ENCODE data around the gene UBE2B.

The UBE2B gene

DNA sequence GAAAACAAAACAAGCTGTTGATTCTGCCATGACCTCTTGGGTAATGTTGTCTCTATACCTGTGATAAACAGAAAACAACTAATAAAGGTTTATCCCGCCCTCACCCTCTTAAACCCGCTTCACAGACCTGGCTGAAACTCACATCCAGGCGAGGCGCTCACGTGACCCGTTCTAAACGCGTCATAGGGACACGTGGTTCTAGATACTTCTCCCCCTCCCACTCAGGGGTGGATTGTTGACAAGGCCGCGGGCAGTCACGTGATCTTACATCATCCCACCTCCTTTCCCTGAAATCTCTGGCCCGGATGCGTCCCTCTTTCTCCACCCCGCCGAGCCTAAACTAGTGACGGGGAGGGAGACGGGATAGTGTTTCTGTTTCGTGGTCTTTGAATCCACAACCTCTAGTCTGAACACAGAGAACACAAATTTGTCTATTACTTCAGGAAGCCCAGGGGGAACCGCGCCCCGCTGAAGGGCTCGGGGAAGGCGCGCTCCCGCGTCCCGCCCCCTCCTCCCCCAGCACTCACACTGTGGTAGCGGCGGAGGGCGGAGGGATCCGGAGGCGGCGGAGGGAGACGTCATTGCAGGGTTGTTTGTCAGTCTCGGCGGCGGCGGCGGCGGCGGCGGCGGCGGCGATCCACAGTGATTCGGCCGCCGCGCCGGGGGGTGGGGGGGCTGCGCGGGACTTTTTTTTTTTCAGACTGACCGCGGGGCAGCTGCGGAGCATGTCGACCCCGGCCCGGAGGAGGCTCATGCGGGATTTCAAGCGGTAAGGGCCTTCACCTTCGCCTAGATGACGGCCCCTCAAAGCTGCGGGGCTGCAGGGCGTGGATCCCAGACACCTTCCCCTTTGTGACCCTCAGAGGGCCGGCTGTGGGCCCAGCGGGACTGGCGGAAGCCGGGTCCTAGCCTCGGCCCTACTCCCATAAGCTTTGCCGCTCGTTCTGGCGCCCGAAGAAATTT is at the start of gene UBE2B:
TSS of gene UBE2B (plus strand) at position 699 of the 963 bp plus-strand sequence. CDS start at position 726, 27 bp downstream.
- TF ChIP-seq GATA3 (IDR thresholded peaks at IDR 0.05; ENCODE audit: low read depth, low read length) (no peak), GATA2 (IDR thresholded peaks at IDR 0.05; ENCODE audit: low read depth, low read length) (no peak; the same call in 1 of the 2 replicates)

DNA sequence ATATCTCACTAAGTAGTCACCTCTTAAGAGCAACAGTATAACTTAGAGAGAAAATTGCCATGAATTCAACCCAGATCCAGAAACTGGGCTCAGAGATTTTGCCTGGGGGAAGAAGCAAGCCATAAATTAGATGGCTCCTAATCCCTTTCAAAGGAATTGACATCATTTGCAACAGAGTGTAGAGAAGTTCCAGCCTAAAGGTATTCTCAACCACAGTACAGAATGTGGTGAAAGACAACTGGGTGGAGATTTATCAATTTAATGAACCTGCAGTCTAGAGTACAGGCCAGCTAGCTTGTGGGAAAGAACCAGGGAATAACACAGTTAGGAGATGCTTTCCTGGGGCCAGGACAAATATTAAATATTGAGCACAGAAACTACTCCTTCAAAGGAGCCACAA is 44.0 kb upstream of the UBE2B start:
- TF ChIP-seq GATA2 (IDR thresholded peaks at IDR 0.05; ENCODE audit: low read depth, low read length) (no peak), GATA3 (IDR thresholded peaks at IDR 0.05; ENCODE audit: low read depth, low read length) (no peak)

DNA sequence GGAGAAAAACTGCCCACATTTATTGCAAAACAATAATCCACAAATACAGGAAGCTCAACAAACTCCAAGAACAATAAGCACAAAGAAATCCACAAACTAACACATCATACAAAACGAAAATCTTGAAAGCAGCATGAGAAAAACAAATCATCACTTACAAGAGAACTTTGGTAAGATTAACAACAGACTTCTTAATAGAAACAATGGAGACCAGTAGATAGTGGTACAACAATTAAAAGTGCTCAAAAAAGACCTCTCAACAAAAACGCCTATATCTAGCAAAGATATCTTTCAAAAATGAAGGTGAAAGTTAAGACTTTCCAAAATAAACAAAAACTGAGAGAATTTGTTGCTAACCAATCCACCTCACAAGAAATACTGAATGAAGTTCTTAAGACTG is 42.8 kb upstream of the UBE2B start:
- TF ChIP-seq GATA3 (IDR thresholded peaks at IDR 0.05; ENCODE audit: low read depth, low read length) (no peak), GATA2 (IDR thresholded peaks at IDR 0.05; ENCODE audit: low read depth, low read length) (no peak)

DNA sequence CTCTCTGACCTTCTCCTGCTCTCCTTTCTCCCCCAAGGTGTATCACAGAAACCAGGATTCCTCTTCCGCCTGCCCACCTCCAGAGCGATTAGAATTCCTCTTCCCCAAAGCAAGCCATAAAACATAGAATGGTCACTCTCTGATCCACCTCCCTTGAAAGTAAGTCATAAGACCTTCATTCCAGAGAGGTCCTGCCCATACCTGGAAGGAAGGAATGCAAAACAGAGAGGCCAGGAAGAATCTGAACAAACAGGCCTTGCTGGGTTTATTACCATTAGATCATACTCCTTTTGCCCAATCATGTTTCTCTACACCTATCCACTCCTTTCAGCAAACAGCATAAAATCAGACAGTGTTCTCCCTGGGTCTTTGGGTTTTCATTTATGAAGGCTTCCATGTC is 25.4 kb upstream of the UBE2B start:
- no peak for TF ChIP-seq GATA2 (IDR thresholded peaks at IDR 0.05; ENCODE audit: low read depth, low read length)

DNA sequence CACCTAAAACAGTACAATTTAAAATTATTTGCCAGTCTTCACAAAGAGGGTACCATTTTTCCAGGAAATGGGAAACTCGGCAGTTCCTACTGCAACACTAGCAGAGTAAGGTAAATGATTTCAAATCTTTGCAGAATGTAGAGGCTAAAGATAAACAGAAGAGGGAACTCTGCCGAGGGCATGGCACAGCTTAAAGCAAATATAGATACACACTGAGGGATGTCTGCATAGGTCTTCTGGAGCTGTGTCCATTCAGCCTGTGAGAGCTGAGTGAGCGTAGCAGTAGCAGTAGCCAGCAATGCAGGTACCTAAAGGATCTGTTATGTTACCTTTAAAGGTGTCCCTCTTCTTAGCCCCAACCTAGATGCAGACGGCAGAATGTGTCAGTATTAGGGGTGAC is 21.9 kb upstream of the UBE2B start:
- TF ChIP-seq GATA2 (IDR thresholded peaks at IDR 0.05; ENCODE audit: low read depth, low read length) (no peak), GATA3 (IDR thresholded peaks at IDR 0.05; ENCODE audit: low read depth, low read length) (no peak)

DNA sequence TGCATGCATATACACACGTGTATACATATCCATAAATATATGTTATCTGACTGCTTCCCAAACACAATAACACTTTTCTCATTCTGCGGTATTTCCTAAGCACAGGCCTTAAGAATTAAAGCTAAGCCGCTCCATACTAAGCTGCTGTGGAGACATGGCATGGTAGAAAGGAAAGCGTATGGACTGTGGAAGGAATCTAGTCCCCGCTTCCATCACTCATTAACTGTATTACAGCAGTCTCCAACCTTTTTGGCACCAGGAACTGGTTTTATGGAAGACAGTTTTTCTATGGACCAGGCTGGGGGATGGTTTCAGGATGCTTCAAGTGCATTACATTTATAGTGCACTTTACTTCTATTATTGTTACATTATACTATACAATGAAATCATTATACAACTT is 15.7 kb upstream of the UBE2B start:
- no peak for TF ChIP-seq GATA3 (IDR thresholded peaks at IDR 0.05; ENCODE audit: low read depth, low read length)
- TF ChIP-seq GATA2 (IDR thresholded peaks at IDR 0.05; ENCODE audit: low read depth, low read length) = no peak

DNA sequence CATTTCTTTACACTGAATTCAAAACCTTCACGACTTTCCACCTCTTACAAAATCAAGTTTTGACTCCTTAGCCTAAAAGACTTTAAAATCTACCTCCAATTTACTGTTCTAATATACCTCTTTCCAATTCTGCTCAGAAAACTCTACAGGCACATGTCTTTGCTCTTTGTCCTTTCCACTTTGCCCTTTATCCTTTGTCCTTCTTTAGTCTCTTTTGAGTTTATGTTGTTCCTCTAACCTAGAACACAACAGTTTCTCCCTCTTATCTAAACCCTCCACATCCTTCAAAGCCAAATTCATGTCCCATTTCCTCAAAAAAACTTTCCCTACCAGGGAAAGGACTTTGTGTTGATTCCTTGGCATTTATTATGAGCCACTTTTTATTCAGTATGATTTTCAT is 5.8 kb upstream of the UBE2B start:
- TF ChIP-seq GATA2 (IDR thresholded peaks at IDR 0.05; ENCODE audit: low read depth, low read length) = no peak
- no peak for TF ChIP-seq GATA3 (IDR thresholded peaks at IDR 0.05; ENCODE audit: low read depth, low read length)

DNA sequence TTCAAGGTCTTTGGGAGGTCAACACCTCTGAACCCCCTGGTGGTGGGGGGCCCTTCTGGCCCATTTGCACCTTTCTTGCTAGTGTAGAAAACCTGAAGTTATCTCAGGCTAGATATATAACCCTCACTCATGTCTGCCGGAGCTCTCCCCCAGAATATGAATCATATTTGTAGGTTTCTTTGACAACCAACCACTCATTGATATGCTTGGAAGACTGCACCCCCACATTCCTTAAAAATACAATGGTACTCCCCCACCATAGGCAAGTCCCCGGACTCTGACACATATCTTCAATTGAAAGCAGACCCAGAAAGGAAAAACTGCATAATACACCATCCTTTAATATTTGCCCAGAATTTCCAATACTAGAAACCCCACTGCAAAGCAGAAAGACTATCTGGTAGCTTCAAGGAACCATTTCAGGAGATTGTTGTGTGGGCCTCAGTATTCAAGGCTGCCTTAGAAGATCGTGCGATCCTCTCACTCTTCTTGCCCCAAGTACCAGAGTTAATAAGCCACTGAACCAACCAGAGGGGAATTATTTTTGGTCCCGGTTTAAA is 978 bp upstream of the UBE2B start:
- TF ChIP-seq GATA3 (IDR thresholded peaks at IDR 0.05; ENCODE audit: low read depth, low read length) = no peak
- no peak for TF ChIP-seq GATA2 (IDR thresholded peaks at IDR 0.05; ENCODE audit: low read depth, low read length)

DNA sequence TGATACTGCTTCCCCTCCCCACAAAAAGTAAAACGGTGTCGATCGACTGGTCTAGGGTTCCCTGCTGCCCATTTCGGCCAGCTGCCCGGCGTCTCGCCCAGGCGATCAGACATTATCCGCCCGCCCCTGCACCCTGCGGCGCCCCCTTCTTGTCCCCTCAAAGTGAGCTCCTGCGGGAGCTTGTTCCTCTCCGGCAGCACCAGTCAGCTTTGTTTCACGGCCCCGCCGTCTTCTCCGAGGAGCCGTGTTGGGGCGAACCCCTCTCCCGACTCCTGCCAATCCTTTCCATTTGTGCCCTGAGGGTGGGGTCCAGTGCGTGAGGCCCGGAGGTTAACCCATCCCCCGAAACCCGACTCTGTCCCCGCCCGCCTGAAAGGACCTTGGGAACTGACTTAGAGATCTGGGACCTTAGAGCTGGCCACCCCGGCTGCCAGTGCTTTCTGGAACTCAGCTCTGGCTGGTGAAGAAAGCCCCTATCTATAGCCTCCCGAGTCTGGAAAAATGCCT is 518 bp downstream of the UBE2B start:
- no peak for TF ChIP-seq GATA3 (IDR thresholded peaks at IDR 0.05; ENCODE audit: low read depth, low read length)
- TF ChIP-seq GATA2 (IDR thresholded peaks at IDR 0.05; ENCODE audit: low read depth, low read length) = no peak

DNA sequence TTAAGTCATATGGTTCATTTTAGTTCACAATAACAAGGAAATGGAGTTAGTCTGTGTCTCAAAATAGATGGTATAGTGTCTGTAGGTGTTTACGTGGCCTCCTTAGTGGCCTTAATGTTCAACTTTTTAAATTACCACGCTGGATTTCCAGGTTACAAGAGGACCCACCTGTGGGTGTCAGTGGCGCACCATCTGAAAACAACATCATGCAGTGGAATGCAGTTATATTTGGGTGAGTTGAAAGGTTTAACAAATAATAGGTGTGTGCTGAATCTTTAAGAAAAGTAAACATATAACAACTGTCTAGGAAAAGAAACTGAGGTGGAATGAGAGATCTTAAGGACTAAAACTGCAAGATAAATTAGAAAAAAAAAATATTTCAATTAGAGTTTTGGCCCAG is 2.9 kb downstream of the UBE2B start:
- TF ChIP-seq GATA2 (IDR thresholded peaks at IDR 0.05; ENCODE audit: low read depth, low read length) (no peak), GATA3 (IDR thresholded peaks at IDR 0.05; ENCODE audit: low read depth, low read length) (no peak)

DNA sequence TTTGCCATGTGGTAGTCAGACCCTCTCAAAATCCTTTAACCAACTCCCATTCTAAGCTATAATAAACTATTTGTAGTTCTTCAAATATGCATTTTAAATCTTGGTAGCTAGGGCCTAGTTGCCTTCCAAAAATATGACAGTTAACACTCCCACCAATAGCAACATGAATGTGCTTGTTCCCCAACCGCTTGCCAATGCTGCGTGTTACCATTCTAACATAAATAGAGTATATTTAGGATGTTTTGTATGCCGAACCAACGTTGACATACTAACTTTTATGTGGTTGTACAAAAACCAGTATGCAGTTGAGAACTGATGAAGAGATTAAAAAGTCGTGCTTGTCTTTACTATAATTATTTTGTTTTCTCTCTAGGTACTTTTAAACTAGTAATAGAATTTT is 9.0 kb downstream of the UBE2B start:
- TF ChIP-seq GATA3 (IDR thresholded peaks at IDR 0.05; ENCODE audit: low read depth, low read length) (no peak), GATA2 (IDR thresholded peaks at IDR 0.05; ENCODE audit: low read depth, low read length) (no peak)

DNA sequence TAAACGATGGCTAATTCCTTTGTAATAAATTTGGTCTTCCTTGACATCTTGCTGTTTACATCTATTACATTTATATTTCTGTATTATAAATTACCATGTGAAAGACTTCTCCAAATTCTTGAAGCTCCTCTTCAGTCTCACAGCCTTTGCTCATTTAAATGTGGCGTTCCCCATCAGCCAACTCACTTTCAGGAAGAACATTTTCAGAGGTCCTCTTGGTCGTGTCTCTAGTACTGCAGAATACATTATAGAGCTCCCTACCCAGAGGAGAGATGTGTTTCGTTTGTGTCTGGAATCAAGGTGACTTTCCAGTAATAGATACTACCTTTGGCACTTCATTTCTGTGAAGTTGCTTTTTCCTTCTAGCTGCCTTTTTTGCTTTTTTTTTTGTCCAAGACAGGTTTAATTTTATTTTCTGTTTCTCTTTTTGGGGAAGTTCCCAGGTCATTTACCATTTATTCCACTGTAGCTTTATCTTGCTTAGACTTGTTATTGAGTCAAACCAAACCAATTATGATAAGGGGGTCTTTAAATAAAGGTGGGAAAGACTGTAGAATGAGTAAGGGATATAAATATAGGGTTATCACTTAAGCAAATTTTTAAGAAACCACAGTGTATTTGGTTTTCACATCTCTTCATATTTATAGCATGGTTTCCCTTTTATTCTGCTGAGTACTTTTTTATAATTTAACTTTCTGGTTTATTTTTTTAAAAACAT is 12.8 kb downstream of the UBE2B start:
- TF ChIP-seq GATA3 (IDR thresholded peaks at IDR 0.05; ENCODE audit: low read depth, low read length) (no peak), GATA2 (IDR thresholded peaks at IDR 0.05; ENCODE audit: low read depth, low read length) (no peak)

DNA sequence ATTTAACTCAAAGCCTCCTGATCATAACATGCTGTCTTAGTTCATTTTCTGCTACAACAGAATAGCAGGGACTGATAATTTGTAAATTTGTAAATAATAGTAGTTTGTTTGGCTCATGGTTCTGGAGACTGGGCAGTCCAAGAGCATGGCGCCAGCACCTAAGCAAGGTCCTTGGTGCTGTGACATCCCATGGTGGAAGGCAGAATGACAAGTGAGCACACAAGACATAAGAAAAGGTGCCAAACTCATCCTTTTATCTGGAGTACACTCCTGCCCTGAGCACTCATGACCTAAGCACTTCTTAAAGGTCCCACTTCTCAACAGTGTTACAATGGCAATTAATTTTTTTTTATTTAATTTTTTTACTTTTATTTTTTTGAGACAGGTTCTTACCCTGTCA is 16.1 kb downstream of the UBE2B start:
- TF ChIP-seq GATA3 (IDR thresholded peaks at IDR 0.05; ENCODE audit: low read depth, low read length) = no peak

DNA sequence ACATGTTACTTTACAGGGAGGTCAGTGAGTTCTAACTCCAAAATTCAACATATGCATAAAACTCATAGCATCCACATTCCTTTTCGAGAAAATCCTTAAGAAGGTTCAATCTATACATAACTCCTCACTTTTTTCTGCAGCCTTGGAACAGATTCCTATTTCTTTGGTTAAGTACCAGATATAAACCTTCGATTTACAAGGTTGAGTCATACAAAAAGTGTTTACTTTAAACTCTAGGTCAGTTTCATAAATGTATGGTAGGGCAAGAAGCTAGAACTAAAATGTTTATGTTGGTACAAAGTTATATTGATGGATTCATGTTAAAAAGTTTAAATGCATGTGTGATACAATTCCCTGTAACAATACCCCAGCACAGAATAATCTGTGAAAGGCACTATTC is 20.9 kb downstream of the UBE2B start:
- TF ChIP-seq GATA3 (IDR thresholded peaks at IDR 0.05; ENCODE audit: low read depth, low read length) (no peak), GATA2 (IDR thresholded peaks at IDR 0.05; ENCODE audit: low read depth, low read length) (no peak)

All from SH-SY5Y (cell line).